Coronary artery (tissue), 2 donors: ENCODE data around the gene DRAP1.

Experiments used
- DNase-seq: peaks from one replicate; pipeline ENCODE4 v3.0.0-alpha.2; 2017; ENCODE audit warnings: low spot score
- H3K27ac ChIP-seq, 2 donors: fragments of 200-600 bp; sonication (generic); one replicate each; pipeline ENCODE4 v1.5.1; 2016 to 2019
- H3K4me3 ChIP-seq: fragments of 200-600 bp; sonication (generic); 2 replicates; pipeline ENCODE4 v1.5.1; 2016; ENCODE audit warnings: mild to moderate bottlenecking, moderate library complexity
- CTCF ChIP-seq: fragments of 200-600 bp; sonication (generic); IDR thresholded peaks from one replicate; pipeline ENCODE4 v1.5.1; 2019; ENCODE audit warnings: antibody characterized with exemption

DRAP1 gene

GRCh38 chr11:65962141-65962564 is 42.9 kb downstream of the DRAP1 start:
- Histone ChIP-seq H3K4me3 (peak overlapping the region; percentile 100), H3K27ac (peak overlapping the region; percentile 86 to 96)
- no peak for TF ChIP-seq CTCF
- DNase-seq, result no peak

- DNase-seq, result no peak
- Histone ChIP-seq H3K4me3 (no peak overlapping the region), H3K27ac (no peak overlapping the region)
- TF ChIP-seq CTCF, result no peak
These were observed 45.7 kb downstream of the DRAP1 start for GRCh38 chr11:65964906-65965305.

DNA sequence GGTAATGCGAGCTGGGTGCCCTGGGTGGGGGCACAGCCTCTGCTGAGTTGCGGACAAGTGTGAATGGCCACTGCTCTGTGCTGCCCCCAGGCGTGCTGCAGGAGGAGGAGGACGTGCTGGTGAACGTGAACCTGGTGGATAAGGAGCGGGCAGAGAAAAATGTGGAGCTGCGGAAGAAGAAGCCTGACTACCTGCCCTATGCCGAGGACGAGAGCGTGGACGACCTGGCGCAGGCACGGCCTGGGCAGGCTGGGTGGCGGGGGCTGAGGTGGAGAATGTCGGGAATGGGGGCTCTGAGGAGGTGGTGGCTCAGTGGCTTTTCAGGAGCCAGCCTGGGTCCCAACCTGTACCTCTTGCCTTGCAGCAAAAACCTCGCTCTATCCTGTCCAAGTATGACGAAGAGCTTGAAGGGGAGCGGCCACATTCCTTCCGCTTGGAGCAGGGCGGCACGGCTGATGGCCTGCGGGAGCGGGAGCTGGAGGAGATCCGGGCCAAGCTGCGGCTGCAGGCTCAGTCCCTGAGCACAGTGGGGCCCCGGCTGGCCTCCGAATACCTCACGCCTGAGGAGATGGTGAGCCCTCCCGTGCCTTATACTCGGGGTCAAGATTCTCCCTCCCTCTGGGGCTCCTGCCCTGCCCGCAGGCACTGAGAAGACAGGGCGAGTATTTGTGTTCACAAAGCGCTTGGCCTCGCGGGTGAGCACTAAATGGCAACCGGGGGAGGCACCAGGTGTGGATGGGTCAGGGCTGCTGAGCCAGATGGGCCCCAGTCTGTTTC is 46.9 kb downstream of the DRAP1 start:
- DNase-seq, result no peak
- TF ChIP-seq CTCF, result no peak
- Histone ChIP-seq H3K4me3 (no peak overlapping the region), H3K27ac (no peak overlapping the region)

DNA sequence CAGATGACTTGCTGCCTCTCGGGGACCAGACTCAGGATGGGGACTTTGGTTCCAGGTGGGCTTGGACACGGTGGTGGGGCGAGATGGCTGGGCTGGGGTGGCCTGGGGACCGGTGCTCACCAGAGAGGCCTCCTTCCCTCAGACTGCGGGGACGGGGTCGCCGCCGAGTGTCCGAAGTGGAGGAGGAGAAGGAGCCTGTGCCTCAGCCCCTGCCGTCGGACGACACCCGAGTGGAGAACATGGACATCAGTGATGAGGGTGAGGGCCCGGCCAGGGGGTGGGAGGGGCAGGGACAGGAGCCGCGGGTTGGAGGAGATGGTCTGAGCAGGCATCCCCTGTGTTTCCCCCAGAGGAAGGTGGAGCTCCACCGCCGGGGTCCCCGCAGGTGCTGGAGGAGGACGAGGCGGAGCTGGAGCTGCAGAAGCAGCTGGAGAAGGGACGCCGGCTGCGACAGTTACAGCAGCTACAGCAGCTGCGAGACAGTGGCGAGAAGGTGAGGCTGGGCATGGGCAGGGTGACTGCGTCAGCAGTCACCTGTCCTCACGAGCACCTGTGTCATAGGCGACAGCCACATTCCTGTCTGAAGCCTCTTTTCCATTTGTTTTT is 48.2 kb downstream of the DRAP1 start:
- no peak for DNase-seq
- no peak overlapping the region for H3K4me3 ChIP-seq
- H3K27ac ChIP-seq, result no peak overlapping the region
- no peak for TF ChIP-seq CTCF

DNA sequence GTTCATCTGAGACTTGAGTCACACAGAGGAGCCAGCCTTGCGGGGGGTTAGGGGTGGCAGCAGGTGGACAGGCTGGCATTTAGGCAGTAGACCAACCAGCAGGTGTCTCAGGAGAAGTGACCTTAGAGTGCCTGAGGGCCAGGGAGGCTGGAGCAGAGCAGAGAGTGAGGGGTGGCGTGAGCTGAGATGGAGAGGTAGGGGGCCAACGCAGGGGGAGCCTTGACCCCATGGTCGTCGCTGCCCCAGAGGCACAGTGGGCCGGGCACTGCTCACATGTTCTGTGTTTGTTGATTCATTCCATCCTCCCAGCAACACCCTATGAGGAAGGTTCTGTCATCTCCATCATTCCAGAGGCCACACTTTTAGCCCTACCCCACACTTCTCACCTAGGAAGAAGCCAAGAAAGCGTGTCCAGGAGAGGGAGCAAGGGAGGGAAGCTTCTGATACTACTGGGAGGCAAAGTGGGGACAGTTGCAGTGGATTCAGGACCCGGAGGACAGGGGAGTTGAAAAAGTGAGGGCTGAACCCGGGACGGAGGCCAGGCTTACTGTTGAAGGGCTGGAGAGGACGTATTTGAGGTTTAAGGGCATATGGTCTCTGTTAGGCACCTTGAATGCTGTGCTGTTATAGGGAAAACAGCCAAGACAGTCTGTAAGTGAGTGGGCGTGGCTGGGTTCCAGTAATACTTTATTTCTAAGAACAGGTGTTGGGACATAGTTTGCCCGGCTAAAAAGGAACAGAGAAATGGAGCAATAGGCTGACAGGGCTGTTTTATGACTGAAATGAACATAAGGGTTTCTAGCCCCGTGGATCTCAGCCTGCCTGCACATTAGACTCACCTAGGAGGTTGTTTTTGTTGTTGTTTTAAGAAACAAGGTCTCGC is 49.6 kb downstream of the DRAP1 start:
- DNase-seq, result no peak
- Histone ChIP-seq H3K27ac (no peak overlapping the region), H3K4me3 (no peak overlapping the region)
- no peak for TF ChIP-seq CTCF
